ENCODE results near the gene NDUFB5.
A peak's percentile ranks its signal among the peaks of the same experiment; 100 is the strongest.

Gene NDUFB5

DNA sequence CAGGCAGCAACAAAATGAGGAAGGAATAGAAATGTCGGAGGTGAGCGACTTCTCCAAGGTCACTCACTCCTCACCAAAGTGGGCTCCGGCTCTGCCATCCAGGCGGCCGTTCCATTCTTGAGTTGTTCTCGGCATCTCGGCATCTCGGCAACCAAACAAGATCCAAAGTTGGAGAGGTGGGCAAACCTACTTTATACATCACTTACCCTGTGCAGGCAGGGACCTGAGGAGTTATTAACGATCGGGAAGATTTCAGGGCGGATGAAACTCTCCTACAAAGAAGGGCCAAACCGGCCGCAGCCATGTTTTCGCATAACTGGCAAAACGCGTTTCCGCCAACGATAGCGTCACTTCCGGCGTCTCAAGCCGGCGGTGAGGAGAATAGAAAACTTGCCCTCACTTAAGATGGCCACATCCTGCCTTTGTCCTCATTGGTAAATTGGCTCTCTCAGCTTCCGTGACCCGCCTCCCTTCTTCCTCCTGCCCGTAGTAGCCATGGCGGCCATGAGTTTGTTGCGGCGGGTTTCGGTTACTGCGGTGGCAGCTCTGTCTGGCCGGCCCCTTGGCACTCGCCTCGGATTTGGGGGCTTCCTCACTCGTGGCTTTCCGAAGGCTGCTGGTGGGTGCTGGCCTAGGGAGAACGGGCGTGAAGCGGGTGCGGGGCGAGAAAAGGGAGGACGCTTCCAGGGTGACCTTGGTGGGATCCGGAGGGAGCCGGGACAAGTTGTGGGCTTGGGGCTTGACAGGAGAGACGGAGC is at the start of gene NDUFB5, which contains the start of gene MRPL47:
Gene NDUFB5 (plus strand): TSS at position 474 of the 758 bp plus-strand sequence. CDS start 22 bp downstream, at position 496.
Gene MRPL47 (minus strand): TSS at position 318 of the 758 bp plus-strand sequence. CDS start 14 bp downstream, at position 304.
- peak; percentile 90 for DNase-seq

DNA sequence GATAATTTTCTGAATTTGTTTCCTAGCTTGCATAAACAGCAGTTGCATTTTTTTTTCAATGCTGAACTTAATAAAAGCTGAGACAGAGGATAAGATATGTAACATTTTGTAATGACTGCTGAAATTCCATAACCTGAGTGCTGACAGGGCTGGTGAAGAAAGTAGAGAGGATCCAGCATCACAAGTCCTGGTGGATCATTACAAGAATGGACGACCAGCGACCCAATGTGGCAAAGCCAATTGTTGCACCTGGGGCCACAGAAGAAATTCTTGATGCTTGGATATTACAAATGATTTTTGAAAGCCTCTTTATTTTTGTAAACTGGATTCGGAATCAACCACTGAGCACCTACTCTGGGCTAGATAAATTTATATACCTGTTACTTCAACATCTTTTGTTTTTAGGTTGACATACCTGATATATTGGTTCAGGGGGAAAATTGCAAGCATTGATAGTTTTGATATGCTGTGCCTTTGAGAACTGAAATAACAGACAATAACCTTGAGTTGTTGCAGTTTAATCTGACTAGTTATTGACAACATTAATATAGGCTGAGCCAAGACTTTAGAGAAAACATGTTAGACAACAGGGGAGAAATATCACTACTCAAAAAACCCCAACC is 45.7 kb upstream of the NDUFB5 start:
- no peak for DNase-seq

DNA sequence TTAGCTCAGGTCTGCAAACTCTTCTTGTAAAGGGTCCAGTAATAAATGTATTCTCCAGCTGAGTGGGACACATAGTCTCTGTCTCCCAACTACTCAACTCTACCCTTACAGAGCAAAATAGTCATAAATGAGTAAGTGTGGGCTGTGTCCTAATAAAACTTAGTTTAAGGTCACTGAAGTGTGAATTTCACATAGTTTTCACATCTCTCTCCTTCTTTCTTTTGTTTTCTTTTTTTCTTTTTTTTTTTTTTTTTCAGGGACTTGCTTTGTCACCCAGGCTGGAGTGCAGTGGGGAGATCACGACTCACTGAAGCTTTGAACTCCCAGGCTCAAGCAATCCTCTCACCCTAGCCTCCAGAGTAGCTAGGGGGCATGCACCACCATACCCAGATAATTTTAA is 43.8 kb upstream of the NDUFB5 start:
- DNase-seq: no peak

DNA sequence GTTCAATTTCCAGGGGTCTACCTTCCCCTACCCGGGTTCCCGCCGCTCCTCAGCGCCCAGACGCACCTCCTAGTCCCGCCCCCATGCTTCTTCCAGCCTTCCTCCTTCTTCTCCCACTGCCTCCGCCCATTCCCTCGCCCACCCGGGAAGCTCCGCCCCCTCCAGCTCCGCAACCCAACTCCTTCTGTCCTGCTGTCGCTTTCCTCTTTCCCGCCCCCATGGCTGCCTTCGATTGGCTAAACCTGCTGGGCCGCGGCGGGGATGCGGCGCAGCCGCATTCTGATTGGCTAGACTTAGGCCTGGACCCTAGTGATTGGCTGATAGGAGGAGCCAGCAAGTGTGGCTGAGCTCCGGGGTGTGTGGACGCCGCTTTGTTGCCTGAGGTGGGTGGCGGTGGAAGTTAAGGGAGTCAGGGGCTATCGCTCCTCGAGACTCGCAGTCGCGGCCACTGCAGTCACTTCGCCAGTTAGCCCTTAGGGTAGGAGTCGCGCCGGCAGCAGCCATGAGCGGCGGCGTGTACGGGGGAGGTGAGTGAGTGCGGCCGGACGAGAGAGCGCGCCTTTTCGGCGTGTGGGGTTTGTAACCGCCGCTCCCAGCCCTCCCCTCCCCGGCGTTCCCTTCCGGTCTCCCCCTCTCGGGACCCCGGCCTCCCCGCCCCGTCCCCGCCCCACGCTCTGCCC is 41.9 kb upstream of the NDUFB5 start, which contains the start of gene ACTL6A:
Gene ACTL6A (plus strand): TSS at position 336 of the 680 bp plus-strand sequence. CDS start 167 bp downstream, at position 503.
- peak; percentile 99 for DNase-seq

DNA sequence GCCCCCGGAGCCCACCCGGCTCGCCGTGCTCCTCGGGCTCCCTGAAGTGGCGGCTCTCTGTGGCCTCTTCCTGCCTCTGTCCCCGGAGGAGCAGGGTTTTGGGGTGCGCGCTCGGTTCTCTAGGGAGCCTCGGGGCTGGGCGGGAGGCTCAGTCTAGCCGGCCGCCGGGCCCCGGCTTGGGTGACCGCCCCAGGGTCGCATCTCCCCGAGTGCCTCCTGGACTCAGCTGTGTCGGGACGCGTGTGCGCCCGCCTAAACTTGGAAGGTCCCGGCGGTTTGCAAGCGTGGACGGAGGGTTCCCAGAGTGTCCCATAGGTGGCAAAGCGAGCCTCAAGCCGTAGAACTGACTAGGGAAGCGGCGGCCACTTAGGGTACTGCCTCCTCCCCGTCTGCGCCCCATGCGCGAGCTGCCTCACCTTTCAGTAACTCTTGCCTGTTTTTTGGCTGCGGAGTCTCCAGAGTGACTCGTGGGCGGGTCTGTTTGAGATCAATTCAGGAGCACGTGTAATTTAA is 41.3 kb upstream of the NDUFB5 start:
- peak; percentile 41 for DNase-seq

DNA sequence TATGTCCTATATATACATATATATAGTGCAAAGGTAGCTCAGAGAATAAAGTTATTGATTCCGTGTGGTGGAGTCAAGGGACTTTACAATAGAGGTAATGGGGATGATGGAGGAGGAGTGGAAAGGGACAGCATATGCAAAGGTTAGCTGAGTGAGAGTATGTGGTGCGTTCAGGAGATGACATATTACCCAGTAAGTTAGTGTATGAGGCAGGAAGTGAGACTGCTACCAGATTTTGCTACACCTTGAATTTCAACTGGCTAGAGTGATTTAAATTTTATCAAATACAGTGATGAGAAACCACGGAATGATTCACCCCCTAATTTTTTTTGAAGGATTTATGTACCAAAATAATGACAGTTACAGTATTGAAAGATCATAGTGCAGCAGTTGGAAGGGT is 39.1 kb upstream of the NDUFB5 start:
- DNase-seq: no peak

DNA sequence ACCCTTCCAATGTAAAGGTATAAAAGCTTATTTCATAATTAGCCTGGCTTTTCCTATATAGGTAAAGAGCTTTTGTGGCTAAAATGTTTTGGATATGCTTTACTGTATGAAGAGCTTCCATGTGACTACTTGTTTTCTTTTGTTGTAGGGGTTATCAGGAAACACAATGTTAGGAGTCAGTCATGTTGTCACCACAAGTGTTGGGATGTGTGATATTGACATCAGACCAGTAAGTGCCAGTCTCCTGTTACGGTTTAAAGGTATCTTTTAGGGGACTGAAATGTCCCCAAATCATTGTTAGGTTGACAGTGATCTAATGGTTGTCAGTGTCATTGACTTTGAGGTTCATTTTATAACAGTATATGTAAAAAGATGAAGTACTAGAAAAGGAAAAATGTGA is 23.6 kb upstream of the NDUFB5 start:
- DNase-seq: no peak

DNA sequence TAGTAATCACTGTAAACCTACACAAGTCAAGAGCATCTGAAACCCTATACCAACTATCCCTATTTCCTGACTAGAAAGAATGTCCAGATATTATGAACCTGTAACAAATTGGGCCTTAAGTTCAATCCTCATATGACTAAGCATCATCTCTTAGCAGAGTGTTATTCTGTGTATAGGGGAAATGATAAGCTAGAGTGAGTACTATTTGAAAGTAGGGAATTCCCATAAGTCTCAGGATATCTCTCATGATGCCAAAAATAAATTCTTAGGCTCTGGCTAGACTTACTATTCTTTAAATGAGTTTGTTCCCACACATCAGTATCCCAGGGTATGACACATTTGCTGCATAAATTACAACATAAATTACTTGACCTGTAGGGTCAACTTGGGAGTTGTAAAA is 15.5 kb upstream of the NDUFB5 start:
- DNase-seq: no peak

DNA sequence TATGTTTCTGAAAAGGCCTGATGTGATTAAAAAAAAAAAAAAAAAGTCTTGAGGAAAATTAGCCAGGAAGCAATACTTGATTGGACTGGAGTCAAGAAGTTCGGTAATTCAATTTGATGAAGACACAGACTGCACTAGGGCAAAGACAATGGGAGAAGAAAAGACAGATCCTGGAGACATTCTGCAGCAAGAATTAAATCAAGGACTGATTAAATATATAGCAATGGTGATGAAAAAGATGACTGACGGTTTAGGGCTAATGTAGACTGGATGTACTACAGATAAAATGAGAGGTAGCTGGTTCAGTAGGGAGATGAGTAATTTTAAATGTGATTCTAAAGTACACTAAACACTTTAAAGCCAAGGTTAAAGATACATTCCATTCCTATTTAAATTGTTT is 13.9 kb upstream of the NDUFB5 start:
- DNase-seq: no peak

DNA sequence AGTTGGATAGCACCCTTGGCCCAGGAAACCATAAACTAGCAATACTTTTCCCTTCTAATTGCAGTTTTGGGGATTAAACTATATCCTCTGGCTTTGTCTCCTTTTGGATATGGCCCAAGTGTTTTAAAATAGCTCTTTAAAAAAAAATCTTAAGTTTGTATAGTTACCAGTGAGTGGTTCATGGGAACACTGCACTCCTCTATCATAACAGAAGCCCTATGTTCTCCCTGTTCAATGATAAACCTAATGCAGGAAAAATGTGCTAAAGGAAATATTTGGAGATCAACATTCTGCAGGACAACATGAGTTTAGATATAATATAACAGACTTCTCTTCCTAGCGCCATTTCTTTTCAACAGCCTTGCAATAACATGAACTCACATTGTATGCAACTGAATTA is 13.3 kb upstream of the NDUFB5 start:
- no peak for DNase-seq

DNA sequence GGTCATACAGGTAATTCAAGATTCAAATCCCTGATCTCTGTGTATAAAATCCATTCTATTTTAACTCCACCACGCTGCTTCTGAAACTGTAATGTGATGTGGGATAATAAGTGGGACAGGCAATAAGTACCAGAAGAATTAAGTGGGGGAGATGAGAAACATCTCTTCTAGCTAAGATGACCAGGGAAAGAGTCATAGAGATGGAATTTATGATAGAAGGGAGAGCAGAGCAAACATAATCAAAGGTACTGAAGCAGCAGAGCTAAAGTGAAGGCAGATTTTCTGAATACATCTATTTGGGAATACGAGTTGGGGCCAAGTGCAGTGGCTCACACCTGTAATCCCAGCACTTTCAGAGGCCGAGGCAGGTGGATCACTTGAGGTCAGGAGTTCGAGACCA is 5.1 kb upstream of the NDUFB5 start:
- no peak for DNase-seq

DNA sequence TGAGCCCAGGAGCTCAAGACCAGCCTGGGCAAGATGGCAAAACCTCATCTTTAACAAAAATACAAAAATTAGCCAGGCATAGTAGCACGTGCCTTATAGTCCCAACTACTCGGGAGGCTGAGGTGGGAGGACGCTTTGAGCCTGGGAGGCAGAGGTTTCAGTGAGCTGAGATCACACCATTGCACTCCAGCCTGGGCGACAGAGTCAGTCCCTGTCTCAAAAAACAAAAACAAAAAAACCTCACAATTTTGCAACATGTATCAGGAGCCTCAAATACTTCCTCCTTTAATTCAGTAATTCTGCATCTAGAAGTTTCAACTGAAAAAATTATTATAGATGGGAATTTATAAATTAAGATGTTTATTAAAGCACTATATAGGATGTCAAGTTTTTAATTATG is 1.3 kb upstream of the NDUFB5 start:
- no peak for DNase-seq

DNA sequence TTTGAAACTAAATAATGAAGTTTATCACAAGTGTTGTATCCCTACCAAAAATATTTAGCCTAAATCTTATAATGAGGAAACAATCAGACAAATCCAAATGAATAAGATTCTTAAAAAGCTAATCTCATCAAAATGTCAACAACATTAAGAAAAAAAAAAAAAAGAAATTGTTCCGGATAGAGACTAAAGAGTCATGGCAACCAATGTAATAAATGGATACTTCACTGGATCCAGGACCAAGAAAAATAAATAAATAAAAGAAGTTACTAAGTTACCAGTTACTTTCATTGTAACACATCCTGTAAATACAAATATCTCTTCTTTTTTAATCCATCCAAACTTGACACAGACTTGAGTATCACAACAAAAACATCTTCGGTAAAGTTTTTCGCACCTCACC is 763 bp upstream of the NDUFB5 start:
- DNase-seq: no peak

DNA sequence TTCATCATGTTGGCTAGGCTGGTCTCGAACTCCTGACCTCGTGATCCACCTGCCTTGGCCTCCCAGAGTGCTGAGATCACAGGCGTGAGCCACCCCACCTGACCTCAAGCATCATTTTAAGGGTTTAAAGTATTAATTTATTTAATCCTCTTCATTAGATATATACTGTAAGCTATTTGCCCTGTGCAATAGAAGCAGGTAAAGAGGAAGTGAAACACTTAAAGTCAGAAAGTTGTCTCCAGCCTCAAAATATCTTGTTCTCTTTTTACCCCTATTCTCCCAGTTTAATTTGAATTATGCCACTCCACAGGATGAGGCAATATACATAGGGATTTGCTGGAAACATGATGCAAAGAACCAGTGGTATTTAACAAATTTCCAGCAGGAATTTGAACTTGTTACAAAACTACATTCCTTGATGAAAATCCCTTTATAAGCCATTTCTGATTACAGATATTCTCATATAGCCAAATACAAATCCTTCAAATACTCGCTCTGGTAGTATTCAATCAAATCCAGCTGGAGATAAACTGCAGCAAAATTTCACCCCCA is 2.0 kb downstream of the NDUFB5 start:
- no peak for DNase-seq

DNA sequence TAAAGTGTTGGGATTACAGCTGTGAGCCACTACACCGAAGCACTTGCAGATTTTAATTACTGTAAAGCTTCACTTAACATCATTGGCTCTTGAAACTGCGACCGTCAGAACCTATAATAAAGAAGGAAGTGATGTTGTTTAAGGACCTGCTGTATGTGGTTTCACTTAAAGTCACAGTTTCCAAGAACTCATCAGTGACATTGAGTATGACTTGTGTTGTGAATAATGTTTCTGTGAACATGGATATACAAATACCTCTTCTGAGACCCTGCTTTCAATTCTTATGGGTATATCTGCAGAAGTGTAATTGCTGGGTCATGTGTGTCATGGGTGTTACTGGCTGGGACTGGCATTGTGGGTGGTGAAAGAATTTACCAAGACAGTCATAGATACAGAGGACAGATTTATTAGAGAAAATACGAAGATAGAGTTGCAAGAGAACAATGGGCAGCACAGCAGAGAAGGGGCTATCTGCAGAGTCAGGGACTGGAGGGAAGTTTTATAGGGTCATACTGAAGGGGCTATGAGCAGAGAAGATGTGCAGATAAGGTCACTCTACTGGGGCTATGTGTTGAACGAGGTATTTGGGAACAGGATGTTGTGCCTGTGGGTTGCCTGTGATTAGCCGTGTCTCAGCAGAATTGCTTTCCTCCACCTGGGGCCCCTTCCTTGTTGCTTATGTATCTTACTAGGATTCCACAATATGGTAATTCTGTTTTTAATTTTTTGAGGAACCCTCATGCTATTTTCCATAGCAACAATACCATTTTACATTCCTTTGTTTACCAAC is 4.5 kb downstream of the NDUFB5 start:
- DNase-seq: no peak

DNA sequence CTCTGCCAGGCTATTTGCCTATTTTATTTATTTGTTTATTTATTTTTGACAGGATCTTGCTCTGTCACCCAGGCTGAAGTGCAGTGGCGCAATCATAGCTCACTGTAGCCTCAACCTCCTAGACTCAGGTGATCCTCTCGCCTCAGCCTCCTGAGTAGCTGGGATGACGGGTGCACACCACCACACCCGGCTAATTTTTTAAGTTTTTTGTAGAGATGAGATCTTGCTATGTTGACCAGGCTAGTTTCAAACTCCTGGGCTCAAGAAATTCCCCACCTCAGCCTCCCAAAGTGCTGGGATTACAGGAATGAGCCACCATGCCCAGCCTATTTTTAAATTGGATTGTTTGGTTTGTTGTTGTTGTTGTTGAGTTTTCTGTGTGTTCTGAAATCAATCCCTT is 5.5 kb downstream of the NDUFB5 start:
- DNase-seq: no peak

DNA sequence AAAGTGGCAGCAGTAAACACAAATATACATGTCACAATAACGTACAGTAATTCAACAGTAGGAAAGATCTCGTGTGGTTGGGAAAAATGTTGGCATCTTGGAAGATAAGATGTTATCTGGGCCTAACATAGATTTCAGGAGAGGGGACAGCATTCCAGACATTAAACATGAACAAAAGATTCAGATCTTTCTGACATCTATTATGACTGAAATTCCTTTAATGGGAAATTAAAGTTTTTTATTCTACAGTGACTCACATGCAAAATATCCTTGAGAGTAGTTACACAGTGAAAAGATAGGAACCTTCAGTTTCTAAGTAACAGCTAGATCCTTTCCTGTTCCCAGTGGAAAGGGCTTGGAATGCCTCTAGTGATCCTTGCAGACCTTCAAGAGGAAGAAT is 9.2 kb downstream of the NDUFB5 start:
- no peak for DNase-seq

DNA sequence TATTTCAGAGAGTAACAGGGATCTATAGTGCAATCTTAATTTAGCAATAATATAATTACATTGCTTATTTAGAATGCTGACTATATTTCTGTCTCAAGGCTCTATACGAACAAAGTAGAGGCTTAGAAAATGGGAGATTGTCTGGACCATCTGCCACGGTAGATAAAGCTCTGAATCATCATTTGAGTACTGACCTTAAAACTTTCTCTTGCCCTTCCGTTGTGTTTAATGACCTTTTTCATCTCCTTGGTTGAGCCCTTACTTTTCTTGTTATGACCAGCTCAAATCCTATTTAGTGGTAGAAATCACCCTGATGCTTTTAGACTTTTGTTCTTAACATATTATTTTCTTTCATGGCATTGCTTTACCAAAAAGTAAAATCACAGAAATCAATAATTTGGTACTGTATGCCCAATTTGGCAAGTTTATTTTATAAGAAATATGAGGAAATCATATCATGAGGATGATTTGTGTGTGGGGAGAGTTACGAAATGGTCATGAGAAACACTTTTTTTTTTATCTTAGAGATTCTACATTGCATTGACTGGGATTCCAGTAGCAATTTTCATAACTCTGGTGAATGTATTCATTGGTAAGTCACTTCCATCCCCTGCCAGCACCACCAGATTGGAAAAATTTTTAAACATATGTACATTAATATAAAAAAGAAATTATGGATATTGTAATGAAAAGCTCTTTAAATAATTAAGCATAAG is 11.0 kb downstream of the NDUFB5 start:
- DNase-seq: no peak

DNA sequence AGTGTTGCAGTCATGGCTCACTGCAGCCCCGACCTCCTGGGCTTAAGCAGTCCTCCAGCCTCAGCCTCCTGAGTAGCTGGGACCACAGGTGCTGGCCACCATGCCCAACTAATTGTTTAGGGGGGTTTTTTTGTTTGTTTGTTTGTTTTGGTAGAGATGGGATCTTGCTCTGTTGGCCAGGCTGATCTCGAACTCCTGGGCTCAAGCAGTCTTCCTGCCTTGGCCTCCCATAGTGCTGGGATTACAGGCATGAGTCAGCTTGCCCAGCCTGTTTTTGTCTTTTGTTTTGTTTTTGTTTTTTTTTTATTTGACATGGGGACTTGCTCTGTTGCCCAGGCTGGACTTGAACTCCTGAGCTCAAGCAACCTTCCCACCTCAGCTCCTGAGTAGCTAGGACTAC is 17.4 kb downstream of the NDUFB5 start:
- no peak for DNase-seq

DNA sequence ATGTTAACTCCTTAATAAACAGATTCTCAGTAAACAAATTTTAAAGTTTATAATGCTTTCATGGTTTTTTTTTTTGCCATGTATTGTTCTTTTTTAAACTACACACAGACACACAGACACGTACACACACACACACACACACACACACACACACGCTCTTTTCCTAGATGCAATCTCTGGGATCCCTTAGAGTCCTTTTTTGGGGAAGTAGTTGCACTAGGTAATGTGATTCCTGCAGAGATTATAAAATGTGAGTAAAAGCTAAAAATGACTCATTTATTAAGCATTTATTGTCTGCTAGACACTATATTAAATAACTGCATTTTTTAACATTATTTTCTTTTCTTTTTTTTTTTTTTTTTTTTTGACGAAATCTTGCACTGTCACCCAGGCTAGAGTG is 19.9 kb downstream of the NDUFB5 start:
- DNase-seq: no peak

DNA sequence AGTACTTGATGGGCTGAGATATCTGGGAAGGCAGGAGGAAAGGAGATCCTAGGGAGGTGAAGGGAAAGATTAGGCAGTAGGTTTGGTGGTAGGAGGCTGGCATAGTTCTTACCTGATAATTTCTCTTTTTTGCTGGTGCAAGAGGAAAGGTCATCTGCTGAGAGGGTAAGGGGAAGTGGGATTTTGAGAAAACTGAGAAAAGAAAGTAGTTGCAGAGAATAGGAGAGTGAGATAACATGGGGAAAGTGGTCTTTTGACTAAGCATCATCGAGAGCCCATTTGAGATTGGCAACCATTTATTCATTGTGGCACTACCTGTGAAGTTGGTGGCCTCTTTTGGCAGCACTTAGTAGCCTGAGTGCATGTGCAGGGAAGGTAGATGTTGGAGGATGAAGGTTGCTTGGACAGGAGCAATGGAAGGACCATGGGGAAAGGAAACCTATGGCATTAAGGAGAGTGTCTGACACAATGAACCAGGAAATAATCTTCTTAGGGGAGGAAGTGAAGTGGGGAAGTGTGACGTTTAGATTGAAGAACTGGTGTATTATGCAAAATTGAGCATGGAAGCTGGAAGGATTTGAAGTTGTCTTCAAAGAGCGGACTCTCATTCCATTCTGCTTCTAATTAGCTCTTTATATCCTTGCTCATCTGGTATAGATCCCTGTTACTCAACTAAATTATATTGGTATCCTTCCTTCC is 26.3 kb downstream of the NDUFB5 start:
- no peak for DNase-seq
